DMS53 (cell line): ENCODE results near the gene BHLHA15.

ENCODE experiments used
- DNase-seq: peaks from one replicate; lab custom pipeline; 2025; lab: John Stamatoyannopoulos, UW

BHLHA15 gene

GRCh38 chr7:98244871-98245270, 33.6 kb downstream of the BHLHA15 start:
- DNase-seq = no peak

- no peak for DNase-seq
Observed at GRCh38 chr7:98248156-98248555, 36.9 kb downstream of the BHLHA15 start.

DNA sequence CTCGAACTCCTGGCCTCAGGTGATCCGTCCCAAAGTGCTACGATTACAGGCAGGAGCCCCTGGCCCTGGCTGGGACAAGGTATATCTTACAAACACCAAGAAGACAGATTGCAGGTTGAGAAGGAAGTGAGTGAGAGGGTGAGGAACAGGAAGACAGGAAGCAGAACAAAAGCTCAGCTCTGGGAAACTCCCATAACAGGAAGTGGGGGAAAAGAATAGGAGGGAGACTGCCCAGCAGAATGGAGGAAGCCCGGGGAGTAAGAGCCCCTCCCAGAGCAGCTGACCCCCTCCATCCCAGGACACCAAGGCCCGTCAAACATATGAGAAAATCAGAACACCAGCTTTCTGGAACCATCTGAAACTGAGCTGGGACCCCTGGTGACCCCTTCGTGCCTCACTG, 37.9 kb downstream of the BHLHA15 start:
- DNase-seq = peak; percentile 19

DNA sequence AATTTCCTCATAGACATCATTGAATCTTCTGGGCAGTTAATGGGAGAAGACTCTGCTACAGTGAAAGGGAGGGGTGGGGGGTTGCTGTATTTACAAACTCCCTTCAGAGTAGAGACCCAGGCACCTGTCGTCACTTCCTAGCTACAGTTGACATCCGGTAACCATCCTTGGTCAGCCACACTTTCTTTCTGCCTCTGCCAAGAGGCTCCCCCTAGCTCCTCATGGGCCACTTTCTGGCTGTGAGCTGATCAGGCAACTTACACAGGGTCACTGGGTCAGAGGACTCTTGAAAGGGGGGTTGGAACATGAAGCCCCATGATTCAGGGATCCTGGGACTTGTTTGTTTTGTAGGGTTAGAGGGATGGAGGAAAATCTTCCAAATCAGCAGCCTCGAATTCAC, 39.5 kb downstream of the BHLHA15 start:
- DNase-seq = peak; percentile 78

DNA sequence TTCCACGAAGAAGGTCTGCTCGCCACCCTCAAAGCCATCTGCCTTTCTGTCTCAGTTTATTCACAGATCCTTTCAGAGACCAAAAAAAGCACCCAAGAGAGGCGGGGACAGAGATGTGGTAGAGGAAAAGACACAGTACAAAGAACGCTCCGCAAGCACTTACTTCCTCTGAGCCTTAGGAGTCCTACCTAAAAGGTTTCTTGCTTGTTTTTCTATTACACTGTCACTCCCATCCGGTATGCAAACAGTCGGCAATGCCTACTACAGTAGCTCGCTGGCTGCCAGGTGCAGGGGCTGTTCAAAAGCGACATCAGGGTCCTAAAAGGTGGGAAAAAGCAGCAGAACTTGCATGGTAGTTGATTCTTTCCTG, 40.0 kb downstream of the BHLHA15 start:
- DNase-seq = no peak

DNA sequence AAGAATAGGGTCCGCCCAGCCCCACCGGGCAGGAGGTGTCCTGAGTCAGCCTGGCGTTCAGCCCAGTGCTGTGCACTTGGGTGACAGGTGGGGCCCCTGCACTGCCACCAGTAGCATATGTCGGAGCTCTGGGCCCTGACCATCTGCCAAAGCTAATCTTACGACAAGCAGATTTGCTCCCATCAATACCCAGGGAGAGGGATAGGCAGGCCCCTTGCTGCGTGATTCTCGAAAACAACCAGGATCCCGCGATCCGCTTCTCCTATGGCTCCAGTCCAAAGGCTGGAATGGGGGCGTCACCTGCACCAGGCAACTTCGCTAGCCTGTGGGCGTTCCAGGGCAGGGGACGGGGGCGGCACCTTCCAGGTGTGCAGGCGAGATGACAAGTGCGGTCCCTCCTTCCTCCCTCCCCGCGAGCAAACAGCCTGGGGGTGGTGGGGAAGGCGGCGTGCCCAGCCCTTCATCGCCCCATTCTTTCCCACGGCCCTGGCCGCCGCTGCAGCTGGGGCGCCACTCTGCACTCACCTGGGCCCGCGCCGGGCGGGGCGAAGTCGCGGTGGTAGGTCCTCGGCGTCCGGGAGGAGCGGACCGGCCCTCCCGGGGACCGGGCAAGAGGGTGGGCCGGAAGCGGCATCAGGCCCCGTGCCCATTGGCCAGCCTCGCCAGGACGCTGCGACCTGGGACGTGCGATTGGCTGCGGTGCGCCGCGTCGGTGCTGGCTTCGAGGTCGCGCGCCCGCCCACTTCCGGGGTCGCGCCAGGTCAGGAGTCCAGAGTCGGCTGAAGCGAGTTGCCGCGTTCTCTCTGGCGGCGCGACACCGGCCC, 40.6 kb downstream of the BHLHA15 start, which contains the start of gene TECPR1:
Gene TECPR1 (minus strand): TSS at position 632 of the 824 bp plus-strand sequence. CDS start 6,086 bp downstream, outside the sequence.
- peak; percentile 99 for DNase-seq

DNA sequence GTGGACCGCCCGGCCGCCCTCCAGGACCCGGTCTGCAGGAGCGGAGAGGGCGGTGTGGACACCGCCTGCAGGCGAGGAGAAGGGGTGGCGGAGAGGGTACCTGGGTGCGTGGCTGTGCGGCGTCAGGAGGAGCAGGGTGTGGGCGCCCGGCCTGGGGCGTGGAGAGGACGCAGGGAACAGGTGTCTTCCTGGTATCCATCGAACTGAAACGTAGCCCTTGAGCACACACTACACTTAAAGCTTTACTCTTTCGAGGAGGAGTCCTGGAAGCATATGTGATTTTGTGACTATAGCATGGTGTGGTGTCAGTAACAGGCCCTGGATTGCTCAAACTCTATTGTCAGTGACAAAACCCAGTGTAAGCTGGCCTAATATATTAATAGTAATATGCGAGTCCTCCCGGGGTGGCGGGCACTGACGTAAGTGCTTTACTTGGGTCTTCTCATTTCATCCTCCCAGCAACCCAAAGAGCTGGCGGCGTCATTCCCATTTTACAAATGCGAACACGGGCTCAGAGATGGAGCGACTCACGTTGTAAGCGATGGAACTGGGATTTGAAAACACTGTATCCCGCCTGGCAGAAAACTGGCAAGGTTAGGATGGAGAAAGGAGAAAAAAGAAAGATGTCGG, 41.3 kb downstream of the BHLHA15 start:
- peak; percentile 88 for DNase-seq

DNA sequence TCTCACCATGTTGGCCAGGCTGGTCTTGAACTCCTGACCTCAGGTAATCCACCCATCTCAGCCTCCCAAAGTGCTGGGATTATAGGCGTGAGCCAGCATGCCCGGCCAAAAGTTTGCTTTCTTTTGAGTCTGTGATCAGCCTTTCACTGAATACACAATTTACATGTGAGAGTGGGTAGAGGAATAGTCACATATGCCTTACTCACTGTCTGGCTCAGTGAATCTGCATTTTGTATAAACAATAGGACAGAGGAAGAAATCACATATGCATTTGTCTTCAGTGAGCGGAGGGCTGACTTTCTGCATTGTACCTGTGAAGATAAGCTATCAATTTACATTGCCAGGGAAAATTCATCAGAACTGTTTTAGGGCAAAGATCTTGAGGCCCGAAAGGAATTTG, 43.3 kb downstream of the BHLHA15 start:
- no peak for DNase-seq

GRCh38 chr7:98254951-98255610, 43.8 kb downstream of the BHLHA15 start:
- no peak for DNase-seq

- DNase-seq = no peak
Observed at GRCh38 chr7:98256431-98256830, 45.2 kb downstream of the BHLHA15 start.

DNA sequence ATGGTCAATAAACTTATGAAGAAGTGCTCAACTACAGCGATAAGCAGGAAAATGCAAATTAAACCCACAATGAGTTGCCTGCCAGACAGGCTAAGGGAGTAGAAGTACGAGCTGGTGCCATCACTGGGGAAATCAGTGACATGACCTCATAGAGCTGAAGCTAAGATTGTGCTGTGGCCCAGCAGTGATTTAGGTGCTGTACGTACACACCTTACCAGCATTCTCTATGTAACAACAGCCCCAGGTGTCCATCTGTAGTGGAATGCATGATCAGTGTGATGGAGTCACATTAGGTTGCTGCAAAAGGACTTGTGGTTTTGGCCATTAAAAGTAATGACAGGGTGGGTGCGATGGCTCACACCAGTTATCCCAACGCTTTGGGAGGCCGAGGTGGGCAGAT, 46.5 kb downstream of the BHLHA15 start:
- no peak for DNase-seq
